Activated T-helper 2 cell treated with anti-CD3 and anti-CD28 coated beads, Interferon-gamma antibody, Interleukin-2, Interleukin-4, amounts not matched to agents 10 μg/mL and 5 μg/mL and 100 μg/mL, durations not matched to agents 14 hours and 24 hours and 36 hours (primary cell): ENCODE results near the gene GHR. TPM values are rescaled to one million over a fixed set of nuclear protein-coding genes. Genes with fewer than 3 reads are reported as not detected.

Source experiments
- DNase-seq: peaks from one replicate; pipeline ENCODE4 v3.0.0; 2021; ENCODE audit warnings: low spot score
- H3K27ac Mint-ChIP-seq: one replicate; pipeline ENCODE4 v1.8.0; 2021; ENCODE audit warnings: mixed read lengths
- H3K27me3 Mint-ChIP-seq: one replicate; pipeline ENCODE4 v1.8.0; 2021; ENCODE audit warnings: low read depth, mixed read lengths
- H3K36me3 Mint-ChIP-seq: one replicate; pipeline ENCODE4 v1.8.0; 2021; ENCODE audit warnings: low read depth, mixed read lengths
- H3K4me1 Mint-ChIP-seq: one replicate; pipeline ENCODE4 v1.8.0; 2021; ENCODE audit warnings: low read depth, mixed read lengths
- H3K4me3 Mint-ChIP-seq: one replicate; pipeline ENCODE4 v1.8.0; 2021; ENCODE audit warnings: low read depth, mild to moderate bottlenecking, moderate library complexity, mixed read lengths
- H3K9me3 Mint-ChIP-seq: one replicate; pipeline ENCODE4 v1.8.0; 2021; ENCODE audit warnings: mixed read lengths
- intact Hi-C: fragments of 100-400 bp; cut with micrococcal nuclease; formaldehyde crosslinking; loops from one replicate; pipeline ENCODE4 v1.15.1; 2023
- total RNA-seq: library from RNA; stranded (reverse); gene quantifications from 2 replicates; pipeline ENCODE4 v1.2.3, GENCODE V29; 2022

GHR gene
- total RNA-seq, 1 donor from 2014 or later, result not detected

- DNase-seq, result no peak
- Mint-ChIP-seq H3K4me3 (no peak overlapping the region), H3K27me3 (peaks cover 8% of the 10 kb centered on the region), H3K27ac (no peak overlapping the region), H3K9me3 (no peaks in the 10 kb centered on the region), H3K4me1 (no peaks in the 10 kb centered on the region), H3K36me3 (no peaks in the 10 kb centered on the region)
- intact Hi-C loops, result no loop called here
Observed at GRCh38 chr5:42634575-42634974, 211.3 kb downstream of the GHR start.

GRCh38 chr5:42636425-42636824, 213.2 kb downstream of the GHR start:
- intact Hi-C loops, result no loop called here
- no peaks in the 10 kb centered on the region for H3K36me3 Mint-ChIP-seq
- no peak for DNase-seq
- no peak overlapping the region for H3K27ac Mint-ChIP-seq
- no peaks in the 10 kb centered on the region for H3K9me3 Mint-ChIP-seq
- no peaks in the 10 kb centered on the region for H3K4me1 Mint-ChIP-seq
- peaks cover 8% of the 10 kb centered on the region for H3K27me3 Mint-ChIP-seq
- H3K4me3 Mint-ChIP-seq, result no peak overlapping the region

GRCh38 chr5:42636946-42637345, 213.7 kb downstream of the GHR start:
- Mint-ChIP-seq H3K4me3 (no peak overlapping the region), H3K27me3 (peaks cover 10% of the 10 kb centered on the region), H3K36me3 (no peaks in the 10 kb centered on the region), H3K4me1 (no peaks in the 10 kb centered on the region), H3K9me3 (no peaks in the 10 kb centered on the region), H3K27ac (no peak overlapping the region)
- intact Hi-C loops, result no loop called here
- DNase-seq, result no peak

GRCh38 chr5:42638972-42639371, 215.7 kb downstream of the GHR start:
- H3K36me3 Mint-ChIP-seq, result no peaks in the 10 kb centered on the region
- peaks cover 9% of the 10 kb centered on the region for H3K27me3 Mint-ChIP-seq
- H3K27ac Mint-ChIP-seq, result no peak overlapping the region
- no peaks in the 10 kb centered on the region for H3K4me1 Mint-ChIP-seq
- no peaks in the 10 kb centered on the region for H3K9me3 Mint-ChIP-seq
- H3K4me3 Mint-ChIP-seq, result no peak overlapping the region
- intact Hi-C loops, result no loop called here
- no peak for DNase-seq

GRCh38 chr5:42640835-42641234, 217.6 kb downstream of the GHR start:
- H3K36me3 Mint-ChIP-seq, result no peaks in the 10 kb centered on the region
- no peaks in the 10 kb centered on the region for H3K4me1 Mint-ChIP-seq
- no peak for DNase-seq
- no peak overlapping the region for H3K27ac Mint-ChIP-seq
- intact Hi-C loops, result no loop called here
- no peak overlapping the region for H3K4me3 Mint-ChIP-seq
- no peaks in the 10 kb centered on the region for H3K9me3 Mint-ChIP-seq
- H3K27me3 Mint-ChIP-seq, result peaks cover 12% of the 10 kb centered on the region

GRCh38 chr5:42641336-42642005, 218.2 kb downstream of the GHR start:
- no peaks in the 10 kb centered on the region for H3K36me3 Mint-ChIP-seq
- H3K27me3 Mint-ChIP-seq, result peaks cover 12% of the 10 kb centered on the region
- intact Hi-C loops, result no loop called here
- H3K4me3 Mint-ChIP-seq, result no peak overlapping the region
- no peak for DNase-seq
- H3K4me1 Mint-ChIP-seq, result no peaks in the 10 kb centered on the region
- no peak overlapping the region for H3K27ac Mint-ChIP-seq
- H3K9me3 Mint-ChIP-seq, result no peaks in the 10 kb centered on the region

- Mint-ChIP-seq H3K36me3 (no peaks in the 10 kb centered on the region), H3K27me3 (peaks cover 12% of the 10 kb centered on the region), H3K27ac (no peak overlapping the region), H3K4me3 (no peak overlapping the region), H3K4me1 (no peaks in the 10 kb centered on the region), H3K9me3 (no peaks in the 10 kb centered on the region)
- intact Hi-C loops, result no loop called here
- no peak for DNase-seq
Observed at GRCh38 chr5:42642006-42642405, 218.8 kb downstream of the GHR start.

GRCh38 chr5:42643360-42643759, 220.1 kb downstream of the GHR start:
- Mint-ChIP-seq H3K36me3 (no peaks in the 10 kb centered on the region), H3K4me1 (no peaks in the 10 kb centered on the region), H3K27me3 (peaks cover 14% of the 10 kb centered on the region), H3K27ac (no peak overlapping the region), H3K4me3 (no peak overlapping the region), H3K9me3 (no peaks in the 10 kb centered on the region)
- intact Hi-C loops, result no loop called here
- DNase-seq, result no peak

GRCh38 chr5:42645138-42645537, 221.9 kb downstream of the GHR start:
- peaks cover 14% of the 10 kb centered on the region for H3K27me3 Mint-ChIP-seq
- no peak overlapping the region for H3K27ac Mint-ChIP-seq
- intact Hi-C loops, result no loop called here
- no peak overlapping the region for H3K4me3 Mint-ChIP-seq
- DNase-seq, result no peak
- no peaks in the 10 kb centered on the region for H3K36me3 Mint-ChIP-seq
- H3K4me1 Mint-ChIP-seq, result no peaks in the 10 kb centered on the region
- H3K9me3 Mint-ChIP-seq, result no peaks in the 10 kb centered on the region

- intact Hi-C loops, result no loop called here
- DNase-seq, result no peak
- Mint-ChIP-seq H3K4me1 (no peaks in the 10 kb centered on the region), H3K4me3 (no peak overlapping the region), H3K9me3 (no peaks in the 10 kb centered on the region), H3K27ac (no peak overlapping the region), H3K27me3 (peaks cover 17% of the 10 kb centered on the region), H3K36me3 (no peaks in the 10 kb centered on the region)
Observed at GRCh38 chr5:42648036-42648435, 224.8 kb downstream of the GHR start.

- Mint-ChIP-seq H3K27me3 (peaks cover 15% of the 10 kb centered on the region), H3K27ac (no peak overlapping the region), H3K36me3 (no peaks in the 10 kb centered on the region), H3K9me3 (no peaks in the 10 kb centered on the region), H3K4me3 (no peak overlapping the region), H3K4me1 (no peaks in the 10 kb centered on the region)
- intact Hi-C loops, result no loop called here
- DNase-seq, result no peak
Observed at GRCh38 chr5:42648915-42649314, 225.7 kb downstream of the GHR start.

- Mint-ChIP-seq H3K4me1 (no peaks in the 10 kb centered on the region), H3K4me3 (no peak overlapping the region), H3K27ac (no peak overlapping the region), H3K27me3 (peaks cover 16% of the 10 kb centered on the region), H3K9me3 (no peaks in the 10 kb centered on the region), H3K36me3 (no peaks in the 10 kb centered on the region)
- intact Hi-C loops, result no loop called here
- DNase-seq, result no peak
Observed at GRCh38 chr5:42650084-42650483, 226.8 kb downstream of the GHR start.

GRCh38 chr5:42653705-42654104, 230.5 kb downstream of the GHR start:
- H3K27me3 Mint-ChIP-seq, result peaks cover 14% of the 10 kb centered on the region
- no peak overlapping the region for H3K4me3 Mint-ChIP-seq
- H3K4me1 Mint-ChIP-seq, result peaks cover 2% of the 10 kb centered on the region
- intact Hi-C loops, result no loop called here
- no peaks in the 10 kb centered on the region for H3K36me3 Mint-ChIP-seq
- no peak for DNase-seq
- H3K9me3 Mint-ChIP-seq, result no peaks in the 10 kb centered on the region
- H3K27ac Mint-ChIP-seq, result no peak overlapping the region

GRCh38 chr5:42654645-42655044, 231.4 kb downstream of the GHR start:
- Mint-ChIP-seq H3K27me3 (peaks cover 14% of the 10 kb centered on the region), H3K4me3 (no peak overlapping the region), H3K9me3 (no peaks in the 10 kb centered on the region), H3K27ac (no peak overlapping the region), H3K36me3 (no peaks in the 10 kb centered on the region), H3K4me1 (peaks cover 2% of the 10 kb centered on the region)
- intact Hi-C loops, result no loop called here
- DNase-seq, result no peak
